HCT116 (cell line): ENCODE data around the gene ZFHX3. TPM values are rescaled to one million over a fixed set of nuclear protein-coding genes. Genes with fewer than 3 reads are reported as not detected.

ENCODE experiments used
- ATAC-seq: fragments of 200-7000 bp; cut with Tn5 transposase; 2 replicates; pipeline ENCODE4 v1.9.1; 2020; ENCODE audit warnings: mild to moderate bottlenecking, moderate library complexity
- BruUV-seq: library from RNA; stranded (reverse); fragments of 400-500 nt; replicated peaks from 2 replicates; lab custom pipeline; 2021; lab: Mats Ljungman, UMichigan
- CTCF ChIA-PET: fragments of 300-600 bp; sonication (Branson Sonifier 250); formaldehyde crosslinking; loops from one replicate; lab custom pipeline; 2021; ENCODE audit warnings: antibody characterized with exemption; lab: Charles Lee
- POLR2A ChIA-PET: fragments of 300-600, 350-600 bp; sonication (Branson Sonifier 250); formaldehyde crosslinking; loops from one replicate; lab custom pipeline; 2021; ENCODE audit warnings: antibody characterized with exemption; lab: Charles Lee
- RAD21 ChIA-PET, 2 experiments: fragments of 300-600 bp; sonication (Branson Sonifier 250); formaldehyde crosslinking; loops; one replicate each; lab custom pipeline; 2023; ENCODE audit warnings: low total read pairs in 2 of 2; ENCODE audit not compliant: uncharacterized antibody in 2 of 2, unreplicated experiment in 2 of 2, low non-redundant PET in 1 of 2; lab: Charles Lee
- DNase-seq: peaks from one replicate; pipeline ENCODE4 v3.0.0-alpha.2; 2010; ENCODE audit warnings: low read depth, low spot score
- H2AFZ ChIP-seq: fragments of 200-600 bp; shearing (Covaris generic), sonication (generic); 2 replicates; pipeline ENCODE4 v1.6.1; 2017; ENCODE audit warnings: low read depth, mixed run types, mixed read lengths, antibody characterized with exemption, low read length; ENCODE audit not compliant: poor library complexity, severe bottlenecking
- H3K27ac ChIP-seq: 2 replicates; pipeline ENCODE4 v1.5.1; 2012; ENCODE audit warnings: low read depth, low read length
- H3K27me3 ChIP-seq: fragments of 200-600 bp; sonication (generic); 2 replicates; pipeline ENCODE4 v1.6.1; 2016; ENCODE audit warnings: mixed run types, low read length, mixed read lengths; ENCODE audit not compliant: insufficient read depth
- H3K36me3 ChIP-seq, 2 experiments: fragments of 200-500 bp in 1 of 2; fragments of 200-600 bp in 1 of 2; sonication (Bioruptor generic) in 1 of 2; sonication (generic) in 1 of 2; 2 replicates each; pipeline versions ENCODE4 v1.5.1 to v1.6.1; 2014 to 2016; ENCODE audit warnings: low read length in 2 of 2, inconsistent platforms in 1 of 2, mixed read lengths in 1 of 2, mixed run types in 1 of 2; ENCODE audit not compliant: insufficient read depth in 2 of 2, control insufficient read depth in 1 of 2
- H3K4me1 ChIP-seq, 2 experiments: fragments of 200-600 bp in 1 of 2; sonication (generic) in 1 of 2; 2 replicates each; pipeline versions ENCODE4 v1.5.1 to v1.6.1; 2012 to 2017; ENCODE audit warnings: low read length in 2 of 2, inconsistent platforms in 1 of 2, mild to moderate bottlenecking in 1 of 2, mixed read lengths in 1 of 2, mixed run types in 1 of 2, moderate library complexity in 1 of 2; ENCODE audit not compliant: insufficient read depth in 2 of 2, control insufficient read depth in 1 of 2
- H3K4me2 ChIP-seq: fragments of 200-600 bp; sonication (generic); 2 replicates; pipeline ENCODE4 v1.6.1; 2017; ENCODE audit warnings: mixed run types, low read length, mixed read lengths
- H3K4me3 ChIP-seq, 2 experiments: fragments of 200-600 bp in 1 of 2; sonication (generic) in 1 of 2; replicated peaks in 1 of 2; 2 replicates each; pipeline ENCODE4 v1.5.1; 2011 to 2016; ENCODE audit warnings: low read length in 2 of 2, control low read depth in 1 of 2, low read depth in 1 of 2, mild to moderate bottlenecking in 1 of 2, mixed read lengths in 1 of 2, mixed run types in 1 of 2
- H3K79me2 ChIP-seq: fragments of 200-600 bp; sonication (generic); 2 replicates; pipeline ENCODE4 v1.6.1; 2017; ENCODE audit warnings: mild to moderate bottlenecking, mixed run types, low read length, moderate library complexity, mixed read lengths; ENCODE audit not compliant: insufficient read depth
- H3K9ac ChIP-seq: fragments of 200-600 bp; sonication (generic); 2 replicates; pipeline ENCODE4 v1.6.1; 2016; ENCODE audit warnings: low read length, mixed read lengths
- H3K9me2 ChIP-seq: fragments of 200-600 bp; sonication (generic), shearing (Covaris generic); 2 replicates; pipeline ENCODE4 v1.6.1; 2017; ENCODE audit warnings: mixed run types, mild to moderate bottlenecking, moderate library complexity; ENCODE audit not compliant: insufficient read depth
- H3K9me3 ChIP-seq, 2 experiments: fragments of 200-500 bp in 1 of 2; fragments of 200-600 bp in 1 of 2; sonication (Bioruptor generic) in 1 of 2; sonication (generic) in 1 of 2; 2 replicates each; pipeline ENCODE4 v1.6.1; 2014 to 2017; ENCODE audit warnings: low read length in 2 of 2, mixed read lengths in 2 of 2, inconsistent platforms in 1 of 2, low read depth in 1 of 2, mild to moderate bottlenecking in 1 of 2, mixed run types in 1 of 2, moderate library complexity in 1 of 2; ENCODE audit not compliant: control insufficient read depth in 1 of 2, insufficient read depth in 1 of 2
- H4K20me1 ChIP-seq: fragments of 200-600 bp; sonication (generic), shearing (Covaris generic); 2 replicates; pipeline ENCODE4 v1.6.1; 2017; ENCODE audit warnings: mixed run types, mild to moderate bottlenecking, moderate library complexity; ENCODE audit not compliant: insufficient read depth
- CBX3 ChIP-seq: IDR thresholded peaks from 2 replicates; pipeline ENCODE4 v1.6.1; 2012; ENCODE audit warnings: low read depth
- CEBPB ChIP-seq: IDR thresholded peaks from 2 replicates; pipeline ENCODE4 v1.6.1; 2012; ENCODE audit warnings: low read depth
- EGR1 ChIP-seq: IDR thresholded peaks from 2 replicates; pipeline ENCODE4 v1.6.1; 2012; ENCODE audit warnings: low read depth
- EZH2 ChIP-seq: fragments of 200-600 bp; sonication (generic); IDR thresholded peaks from 2 replicates; pipeline ENCODE4 v1.6.1; 2017; ENCODE audit warnings: antibody characterized with exemption, mixed run types
- FOSL1 ChIP-seq: IDR thresholded peaks from 2 replicates; pipeline ENCODE4 v1.6.1; 2012; ENCODE audit warnings: low read depth
- JUND ChIP-seq: IDR thresholded peaks from 2 replicates; pipeline ENCODE4 v1.6.1; 2012
- POLR2AphosphoS5 ChIP-seq: IDR thresholded peaks from 2 replicates; pipeline ENCODE4 v1.6.1; 2011; ENCODE audit warnings: mild to moderate bottlenecking, low read depth, low read length, moderate library complexity
- SP1 ChIP-seq: IDR thresholded peaks from 2 replicates; pipeline ENCODE4 v1.6.1; 2012; ENCODE audit warnings: low read depth
- YY1 ChIP-seq: IDR thresholded peaks from 2 replicates; pipeline ENCODE4 v1.6.1; 2011; ENCODE audit warnings: low read length, low read depth, moderate library complexity, mild to moderate bottlenecking; ENCODE audit not compliant: insufficient replicate concordance; ENCODE audit errors: extremely low read depth
- ZFX ChIP-seq: fragments of 450-650 bp; IDR thresholded peaks from 2 replicates; pipeline ENCODE4 v1.6.1; 2017
- intact Hi-C: fragments of 100-400 bp; cut with micrococcal nuclease; formaldehyde crosslinking; loops from 2 replicates; pipeline ENCODE4 v1.10.0; 2022
- total RNA-seq: library from RNA; stranded (reverse); gene quantifications from one replicate; pipeline ENCODE4 v1.2.1, GENCODE V29; 2021; ENCODE audit not compliant: unreplicated experiment
- TF ChIP-seq, protein P1 (sequence below): IDR thresholded peaks from 2 replicates; pipeline ENCODE4 v1.6.1; 2012
- TF ChIP-seq, protein P2 (sequence below): IDR thresholded peaks from 2 replicates; pipeline ENCODE4 v1.6.1; 2012; ENCODE audit warnings: low read depth

ZFHX3 gene
- total RNA-seq, 1 experiment from 2014 or later = 6.3 TPM

DNA sequence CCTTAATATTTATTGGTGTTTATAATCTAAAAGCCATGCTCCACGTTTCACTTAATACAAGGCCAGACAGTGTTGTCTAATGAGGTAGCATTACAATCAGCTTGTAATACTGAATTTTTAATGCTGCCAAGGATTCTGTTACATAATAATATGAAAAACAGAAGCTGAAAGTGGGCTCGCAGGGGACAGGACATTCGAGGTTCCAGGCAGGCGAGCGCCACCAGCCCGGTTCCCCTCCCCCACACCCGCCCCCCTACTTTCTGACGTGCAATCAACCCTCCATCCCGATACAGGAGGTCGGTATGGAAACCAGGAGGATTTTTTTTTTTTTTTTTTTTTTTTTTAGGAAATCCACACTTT is 6.2 kb upstream of the ZFHX3 start:
- no peaks in the 10 kb centered on the region for H3K36me3 ChIP-seq
- no peaks in the 10 kb centered on the region for H3K9me2 ChIP-seq
- H3K4me1 ChIP-seq = peaks cover 47 to 54% of the 10 kb centered on the region in 2 experiments
- intact Hi-C loops = loop anchor here (10.0 kb wide), 1 partner anchor 219 kb away; no protein-coding TSS in a partner anchor
- no peaks in the 10 kb centered on the region for H4K20me1 ChIP-seq
- no TSS peak for BruUV-seq
- DNase-seq (no peak), ATAC-seq (no peak)
- TF ChIP-seq ZFX (no peak), EZH2 (no peak), CBX3 (no peak), YY1 (no peak), CEBPB (no peak), EGR1 (no peak)
- H3K9me3 ChIP-seq = no peaks in the 10 kb centered on the region
- peak overlapping the region; percentile 60 for H3K27ac ChIP-seq
- H3K4me2 ChIP-seq = peak overlapping the region; percentile 95
- H3K4me3 ChIP-seq = peak overlapping the region; percentile 41 to 57
- ChIA-PET CTCF (interaction anchor here (1.3 kb wide), 1 partner anchor 143 kb away, joined by 3 read pairs; no protein-coding TSS in a partner anchor), POLR2A (interaction anchor here (0.6 to 1.3 kb wide), 3 partner anchors 16 to 103 kb away, joined by 3 to 4 read pairs (median 3); no protein-coding TSS in a partner anchor), RAD21 (no interaction called here)
- no peaks in the 10 kb centered on the region for H3K27me3 ChIP-seq
- peaks cover 78% of the 10 kb centered on the region for H3K79me2 ChIP-seq
- peak overlapping the region; percentile 70 for H2AFZ ChIP-seq
- H3K9ac ChIP-seq = peak overlapping the region; percentile 65

DNA sequence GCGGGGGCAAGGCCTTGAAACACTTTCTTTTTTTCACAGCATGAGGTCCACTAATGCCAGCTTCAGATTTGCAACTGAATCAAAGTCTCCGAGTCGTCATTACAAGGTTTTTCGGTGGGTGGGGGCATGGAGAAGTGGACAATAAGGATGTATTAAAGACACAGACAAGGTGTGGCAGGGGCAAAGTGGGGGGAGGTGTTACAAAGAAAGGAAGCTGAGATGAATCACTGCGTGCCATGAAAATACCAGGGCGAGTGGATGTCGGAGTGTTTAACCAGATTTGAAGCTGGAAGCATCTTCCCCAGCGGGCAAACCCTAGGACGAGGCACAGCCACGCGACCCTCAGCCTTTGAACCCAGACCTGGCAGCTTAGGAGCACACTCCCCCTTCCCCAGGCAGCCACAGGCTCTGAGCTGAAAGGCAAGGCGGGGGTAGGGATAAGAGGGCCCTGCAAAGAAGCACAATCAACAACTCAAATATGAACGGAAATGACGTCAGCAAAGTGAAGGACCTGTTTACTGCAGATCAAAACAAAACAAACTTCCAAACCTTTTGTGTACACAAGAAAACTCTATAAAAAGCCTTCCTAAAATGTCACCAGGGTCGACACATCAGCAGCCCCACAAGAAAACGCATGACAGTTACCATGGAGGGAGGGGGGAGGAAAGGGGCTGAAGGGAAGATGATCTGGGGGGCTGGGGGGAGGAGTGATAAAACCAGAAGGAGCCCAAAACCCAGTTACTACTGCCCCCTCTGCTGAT is 5.6 kb upstream of the ZFHX3 start:
- TSS peak; percentile 9 for BruUV-seq
- RAD21 ChIA-PET = no interaction called here
- ATAC-seq (peak; percentile 57), DNase-seq (peak; percentile 55)
- H3K27ac ChIP-seq = peak overlapping the region; percentile 60
- peak overlapping the region; percentile 70 for H2AFZ ChIP-seq
- intact Hi-C loops = loop anchor here (10.0 kb wide), 1 partner anchor 219 kb away; no protein-coding TSS in a partner anchor
- TF ChIP-seq CBX3 (no peak), JUND (peak; percentile 45; the same call in 1 of the 2 replicates), YY1 (no peak), ZFX (no peak), EZH2 (no peak), SP1 (peak; percentile 33; the same call in 1 of the 2 replicates), POLR2AphosphoS5 (peak; percentile 41; the same call in 1 of the 2 replicates), FOSL1 (peak; percentile 41; the same call in 1 of the 2 replicates)
- TF ChIP-seq, protein P1, sequence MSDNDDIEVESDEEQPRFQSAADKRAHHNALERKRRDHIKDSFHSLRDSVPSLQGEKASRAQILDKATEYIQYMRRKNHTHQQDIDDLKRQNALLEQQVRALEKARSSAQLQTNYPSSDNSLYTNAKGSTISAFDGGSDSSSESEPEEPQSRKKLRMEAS = peak; percentile 14; the same call in 1 of the 2 replicates
- TF ChIP-seq, protein P2, sequence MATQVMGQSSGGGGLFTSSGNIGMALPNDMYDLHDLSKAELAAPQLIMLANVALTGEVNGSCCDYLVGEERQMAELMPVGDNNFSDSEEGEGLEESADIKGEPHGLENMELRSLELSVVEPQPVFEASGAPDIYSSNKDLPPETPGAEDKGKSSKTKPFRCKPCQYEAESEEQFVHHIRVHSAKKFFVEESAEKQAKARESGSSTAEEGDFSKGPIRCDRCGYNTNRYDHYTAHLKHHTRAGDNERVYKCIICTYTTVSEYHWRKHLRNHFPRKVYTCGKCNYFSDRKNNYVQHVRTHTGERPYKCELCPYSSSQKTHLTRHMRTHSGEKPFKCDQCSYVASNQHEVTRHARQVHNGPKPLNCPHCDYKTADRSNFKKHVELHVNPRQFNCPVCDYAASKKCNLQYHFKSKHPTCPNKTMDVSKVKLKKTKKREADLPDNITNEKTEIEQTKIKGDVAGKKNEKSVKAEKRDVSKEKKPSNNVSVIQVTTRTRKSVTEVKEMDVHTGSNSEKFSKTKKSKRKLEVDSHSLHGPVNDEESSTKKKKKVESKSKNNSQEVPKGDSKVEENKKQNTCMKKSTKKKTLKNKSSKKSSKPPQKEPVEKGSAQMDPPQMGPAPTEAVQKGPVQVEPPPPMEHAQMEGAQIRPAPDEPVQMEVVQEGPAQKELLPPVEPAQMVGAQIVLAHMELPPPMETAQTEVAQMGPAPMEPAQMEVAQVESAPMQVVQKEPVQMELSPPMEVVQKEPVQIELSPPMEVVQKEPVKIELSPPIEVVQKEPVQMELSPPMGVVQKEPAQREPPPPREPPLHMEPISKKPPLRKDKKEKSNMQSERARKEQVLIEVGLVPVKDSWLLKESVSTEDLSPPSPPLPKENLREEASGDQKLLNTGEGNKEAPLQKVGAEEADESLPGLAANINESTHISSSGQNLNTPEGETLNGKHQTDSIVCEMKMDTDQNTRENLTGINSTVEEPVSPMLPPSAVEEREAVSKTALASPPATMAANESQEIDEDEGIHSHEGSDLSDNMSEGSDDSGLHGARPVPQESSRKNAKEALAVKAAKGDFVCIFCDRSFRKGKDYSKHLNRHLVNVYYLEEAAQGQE = no peak
- no peaks in the 10 kb centered on the region for H4K20me1 ChIP-seq
- peak overlapping the region; percentile 41 to 57 for H3K4me3 ChIP-seq
- H3K9me3 ChIP-seq = no peaks in the 10 kb centered on the region
- peak overlapping the region; percentile 95 for H3K4me2 ChIP-seq
- peak overlapping the region; percentile 65 for H3K9ac ChIP-seq
- H3K27me3 ChIP-seq = no peaks in the 10 kb centered on the region
- peaks cover 81% of the 10 kb centered on the region for H3K79me2 ChIP-seq
- CTCF ChIA-PET = interaction anchor here (0.6 to 1.3 kb wide), 2 partner anchors 115 to 143 kb away, joined by 3 read pairs; no protein-coding TSS in a partner anchor
- no peaks in the 10 kb centered on the region for H3K9me2 ChIP-seq
- H3K36me3 ChIP-seq = no peaks in the 10 kb centered on the region
- POLR2A ChIA-PET = interaction anchor here (0.6 kb wide), 1 partner anchor 499 kb away, joined by 3 read pairs; no protein-coding TSS in a partner anchor
- H3K4me1 ChIP-seq = peaks cover 52 to 58% of the 10 kb centered on the region in 2 experiments
